Mesothelial cell of epicardium (in vitro differentiated cells): Measurements from ENCODE around the gene PFDN4. TPM values are rescaled to one million over a fixed set of nuclear protein-coding genes. Genes with fewer than 3 reads are reported as not detected.

Experiments
- DNase-seq, 2 experiments: peaks; one replicate each; pipeline ENCODE4 v3.0.0; 2021; ENCODE audit warnings: low spot score in 2 of 2; ENCODE audit not compliant: unreplicated experiment in 2 of 2
- H3K27ac Mint-ChIP-seq: 2 replicates; pipeline ENCODE4 v1.8.0; 2021; ENCODE audit warnings: mixed read lengths
- H3K27me3 Mint-ChIP-seq: 2 replicates; pipeline ENCODE4 v1.8.0; 2021; ENCODE audit warnings: low read depth, mixed read lengths
- H3K36me3 Mint-ChIP-seq: 2 replicates; pipeline ENCODE4 v1.8.0; 2021; ENCODE audit warnings: mixed read lengths
- H3K4me1 Mint-ChIP-seq: 2 replicates; pipeline ENCODE4 v1.8.0; 2021; ENCODE audit warnings: mixed read lengths
- H3K4me3 Mint-ChIP-seq: 2 replicates; pipeline ENCODE4 v1.8.0; 2021; ENCODE audit warnings: mild to moderate bottlenecking, moderate library complexity, mixed read lengths
- H3K9me3 Mint-ChIP-seq: 2 replicates; pipeline ENCODE4 v1.8.0; 2021; ENCODE audit warnings: mixed read lengths
- CTCF ChIP-seq: fragments of 200-600 bp; sonication (generic); IDR thresholded peaks from one replicate; pipeline ENCODE4 v1.5.0; 2021; ENCODE audit warnings: antibody characterized with exemption; ENCODE audit not compliant: unreplicated experiment
- total RNA-seq: library from RNA; stranded (reverse); gene quantifications from 3 replicates; pipeline ENCODE4 v1.2.1, GENCODE V29; 2021

PFDN4 gene
- total RNA-seq, 1 donor from 2014 or later, result 26.0 TPM

- H3K4me3 Mint-ChIP-seq, result no peak overlapping the region
- H3K27me3 Mint-ChIP-seq, result no peaks in the 10 kb centered on the region
- no peak for DNase-seq
- H3K9me3 Mint-ChIP-seq, result no peaks in the 10 kb centered on the region
- H3K4me1 Mint-ChIP-seq, result peaks cover 24% of the 10 kb centered on the region
- TF ChIP-seq CTCF, result no peak
- no peak overlapping the region for H3K27ac Mint-ChIP-seq
- H3K36me3 Mint-ChIP-seq, result peaks cover 10% of the 10 kb centered on the region
Observed at GRCh38 chr20:54212871-54213270, 5.0 kb downstream of the PFDN4 start.

- no peak overlapping the region for H3K27ac Mint-ChIP-seq
- DNase-seq, result no peak
- H3K4me3 Mint-ChIP-seq, result no peak overlapping the region
- H3K27me3 Mint-ChIP-seq, result no peaks in the 10 kb centered on the region
- H3K36me3 Mint-ChIP-seq, result peaks cover 10% of the 10 kb centered on the region
- H3K4me1 Mint-ChIP-seq, result peaks cover 13% of the 10 kb centered on the region
- TF ChIP-seq CTCF, result no peak
- no peaks in the 10 kb centered on the region for H3K9me3 Mint-ChIP-seq
Observed at GRCh38 chr20:54214566-54214965, 6.7 kb downstream of the PFDN4 start.

- DNase-seq, result no peak
- H3K36me3 Mint-ChIP-seq, result peaks cover 10% of the 10 kb centered on the region
- H3K9me3 Mint-ChIP-seq, result no peaks in the 10 kb centered on the region
- H3K4me3 Mint-ChIP-seq, result no peak overlapping the region
- peaks cover 7% of the 10 kb centered on the region for H3K4me1 Mint-ChIP-seq
- no peak for TF ChIP-seq CTCF
- H3K27me3 Mint-ChIP-seq, result no peaks in the 10 kb centered on the region
- H3K27ac Mint-ChIP-seq, result no peak overlapping the region
Observed at GRCh38 chr20:54215157-54215789, 7.4 kb downstream of the PFDN4 start.

GRCh38 chr20:54217762-54218161, 9.9 kb downstream of the PFDN4 start:
- no peak for TF ChIP-seq CTCF
- DNase-seq, result no peak
- Mint-ChIP-seq H3K27ac (no peak overlapping the region), H3K9me3 (no peaks in the 10 kb centered on the region), H3K4me1 (peaks cover 2% of the 10 kb centered on the region), H3K27me3 (no peaks in the 10 kb centered on the region), H3K36me3 (peaks cover 4% of the 10 kb centered on the region), H3K4me3 (no peak overlapping the region)

GRCh38 chr20:54218470-54218869, 10.6 kb downstream of the PFDN4 start:
- no peaks in the 10 kb centered on the region for H3K27me3 Mint-ChIP-seq
- peaks cover 4% of the 10 kb centered on the region for H3K36me3 Mint-ChIP-seq
- no peak overlapping the region for H3K4me3 Mint-ChIP-seq
- H3K27ac Mint-ChIP-seq, result no peak overlapping the region
- no peak for DNase-seq
- H3K4me1 Mint-ChIP-seq, result peaks cover 2% of the 10 kb centered on the region
- TF ChIP-seq CTCF, result no peak
- H3K9me3 Mint-ChIP-seq, result no peaks in the 10 kb centered on the region
